Left renal cortex interstitium (tissue), 4 donors: ENCODE measurements around the gene HOXB7. TPM values are rescaled to one million over a fixed set of nuclear protein-coding genes. Genes with fewer than 3 reads are reported as not detected.

Source experiments
- DNase-seq, 4 donors: peaks; one replicate each; pipeline ENCODE4 v3.0.0-alpha.2; 2013; ENCODE audit warnings: low read depth in 4 of 4, low spot score in 2 of 4, missing footprints in 1 of 4
- polyA plus RNA-seq, 4 donors: library from polyadenylated mRNA; unstranded; fragments of 120-200 nt; gene quantifications; one replicate each; pipeline ENCODE4 v1.2.1, GENCODE V29; 2013; ENCODE audit not compliant: insufficient read length in 4 of 4

Gene HOXB7
- polyA plus RNA-seq, 4 donors: 45.7 to 64.9 (median 51.8) TPM

GRCh38 chr17:48586355-48587258 is 24.2 kb downstream of the HOXB7 start:
- DNase-seq: no peak

GRCh38 chr17:48584223-48584741 is 26.5 kb downstream of the HOXB7 start:
- DNase-seq: no peak

GRCh38 chr17:48583708-48584222 is 27.1 kb downstream of the HOXB7 start:
- DNase-seq: no peak

- DNase-seq: no peak
Measured at GRCh38 chr17:48582750-48583069, 28.1 kb downstream of the HOXB7 start.

GRCh38 chr17:48579760-48580554 is 30.9 kb downstream of the HOXB7 start:
- DNase-seq: no peak

GRCh38 chr17:48579471-48579759 is 31.4 kb downstream of the HOXB7 start:
- no peak for DNase-seq

GRCh38 chr17:48578616-48579470 is 32.0 kb downstream of the HOXB7 start:
- DNase-seq: no peak

GRCh38 chr17:48577946-48578615 is 32.7 kb downstream of the HOXB7 start, which contains the start of gene HOXB4:
Gene HOXB4 (minus strand): TSS chr17:48578350. CDS start chr17:48578319, 31 bp downstream.
- no peak for DNase-seq

- peak in 2 of 4 donors; percentile 92 to 95 for DNase-seq
Measured at GRCh38 chr17:48577330-48577945, 33.4 kb downstream of the HOXB7 start.

GRCh38 chr17:48576479-48577309 is 34.1 kb downstream of the HOXB7 start:
- no peak for DNase-seq

GRCh38 chr17:48575673-48576478 is 34.9 kb downstream of the HOXB7 start:
- no peak for DNase-seq

GRCh38 chr17:48575066-48575582 is 35.7 kb downstream of the HOXB7 start:
- no peak for DNase-seq

- DNase-seq: no peak
Measured at GRCh38 chr17:48574505-48575065, 36.2 kb downstream of the HOXB7 start.

- no peak for DNase-seq
Measured at GRCh38 chr17:48571826-48572417, 38.9 kb downstream of the HOXB7 start.

- no peak for DNase-seq
Measured at GRCh38 chr17:48571024-48571818, 39.6 kb downstream of the HOXB7 start.
